Measurements from ENCODE around the gene C1D. TPM values are rescaled to one million over a fixed set of nuclear protein-coding genes. Genes with fewer than 3 reads are reported as not detected.
"Not testable (repeated sequence)": the region's sequence is repeated elsewhere in the genome, so short reads cannot be mapped to it uniquely, and the experiment has no call there.

Gene C1D
- 47.8 and 55.5 TPM in 2 replicates for total RNA-seq (2014; rRNA removed)
- polyA plus RNA-seq (2012): 16.3 TPM

- DNase-seq (ENCODE audit: low read depth): peak; percentile 86
Observed at GRCh38 chr2:68062680-68063387, at the start of gene C1D. TSS of gene C1D (minus strand) at chr2:68063004. CDS start at chr2:68047310, 15,694 bp downstream.

- no peak for DNase-seq (ENCODE audit: low read depth)
Observed at GRCh38 chr2:68110102-68110501, 47.3 kb upstream of the C1D start.

- no peak for DNase-seq (ENCODE audit: low read depth)
Observed at GRCh38 chr2:68108120-68108519, 45.3 kb upstream of the C1D start.

GRCh38 chr2:68107475-68107874, 44.7 kb upstream of the C1D start:
- no peak for DNase-seq (ENCODE audit: low read depth)

GRCh38 chr2:68104111-68104835, 41.5 kb upstream of the C1D start:
- DNase-seq (ENCODE audit: low read depth): no peak

- DNase-seq (ENCODE audit: low read depth): no peak
Observed at GRCh38 chr2:68103709-68104055, 40.9 kb upstream of the C1D start.

- peak; percentile 29 for DNase-seq (ENCODE audit: low read depth)
Observed at GRCh38 chr2:68103030-68103708, 40.4 kb upstream of the C1D start.

GRCh38 chr2:68100189-68100588, 37.4 kb upstream of the C1D start:
- DNase-seq (ENCODE audit: low read depth): no peak

- DNase-seq (ENCODE audit: low read depth): no peak
Observed at GRCh38 chr2:68099260-68099659, 36.5 kb upstream of the C1D start.

GRCh38 chr2:68098291-68098797, 35.5 kb upstream of the C1D start:
- DNase-seq (ENCODE audit: low read depth): no peak

- DNase-seq (ENCODE audit: low read depth): no peak
Observed at GRCh38 chr2:68094111-68094510, 31.3 kb upstream of the C1D start.

- no peak for DNase-seq (ENCODE audit: low read depth)
Observed at GRCh38 chr2:68093634-68094033, 30.8 kb upstream of the C1D start.

- no peak for DNase-seq (ENCODE audit: low read depth)
Observed at GRCh38 chr2:68091439-68092034, 28.7 kb upstream of the C1D start.

- DNase-seq (ENCODE audit: low read depth): no peak
Observed at GRCh38 chr2:68089961-68090360, 27.2 kb upstream of the C1D start.

GRCh38 chr2:68088940-68089339, 26.1 kb upstream of the C1D start:
- peak; percentile 7 for DNase-seq (ENCODE audit: low read depth)

GRCh38 chr2:68086166-68086565, 23.4 kb upstream of the C1D start:
- DNase-seq (ENCODE audit: low read depth): no peak

- DNase-seq (ENCODE audit: low read depth): no peak
Observed at GRCh38 chr2:68083346-68083745, 20.5 kb upstream of the C1D start.

- no peak for DNase-seq (ENCODE audit: low read depth)
Observed at GRCh38 chr2:68074050-68074449, 11.2 kb upstream of the C1D start.

GRCh38 chr2:68063797-68064646, 1.2 kb upstream of the C1D start:
- DNase-seq (ENCODE audit: low read depth): not testable (repeated sequence)

- no peak for DNase-seq (ENCODE audit: low read depth)
Observed at GRCh38 chr2:68060652-68061051, 2.2 kb downstream of the C1D start.

Data from LHCN-M2 (cell line).